Erythroblast (primary cell): ENCODE results near the gene GDPD3.

Experiments
- GATA1 ChIP-seq: IDR thresholded peaks from 2 replicates; pipeline ENCODE4 v1.6.1; 2011; ENCODE audit warnings: low read depth, mild to moderate bottlenecking, control low read depth, low read length, moderate library complexity
- POLR2A ChIP-seq: IDR thresholded peaks from 2 replicates; pipeline ENCODE4 v1.6.1; 2011; ENCODE audit warnings: mild to moderate bottlenecking, low read length

DNA sequence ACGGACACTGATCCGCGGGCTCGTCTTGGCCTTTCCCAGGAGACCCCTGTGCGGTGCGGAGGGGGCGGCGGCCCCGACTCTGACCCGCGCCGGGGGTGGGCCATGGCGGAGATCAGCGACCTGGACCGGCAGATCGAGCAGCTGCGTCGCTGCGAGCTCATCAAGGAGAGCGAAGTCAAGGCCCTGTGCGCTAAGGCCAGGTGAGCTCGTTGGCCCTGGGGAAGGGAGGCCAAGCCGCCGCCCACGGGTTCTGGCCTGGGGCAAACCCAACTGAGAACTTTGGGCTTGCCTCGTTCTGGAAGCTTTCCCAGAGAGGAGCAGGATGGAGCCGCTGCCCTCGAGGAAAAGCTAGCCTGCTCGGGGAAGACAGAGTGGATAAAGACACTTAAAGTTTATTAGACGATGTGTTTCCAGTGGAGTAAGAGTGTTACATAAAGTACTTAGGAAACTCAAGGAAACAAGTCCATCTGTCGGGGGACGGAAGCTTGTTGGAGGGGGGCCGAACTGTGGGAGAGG, 37.0 kb downstream of the GDPD3 start:
- TF ChIP-seq POLR2A, result no peak
- no peak for TF ChIP-seq GATA1
